GM23338 (cell line): ENCODE data around the gene ADAMTS13. TPM values are rescaled to one million over a fixed set of nuclear protein-coding genes. Genes with fewer than 3 reads are reported as not detected.

Experiments
- ATAC-seq: fragments of 200-7000 bp; cut with Tn5 transposase; 3 replicates; pipeline ENCODE4 v1.9.1; 2020
- DNase-seq: peaks from one replicate; pipeline ENCODE4 v3.0.0-alpha.2; 2015; ENCODE audit warnings: low spot score
- H2AFZ ChIP-seq: fragments of 200-600 bp; sonication (generic); 2 replicates; pipeline ENCODE4 v1.8.0; 2016; ENCODE audit warnings: antibody characterized with exemption, mild to moderate bottlenecking, moderate library complexity
- H3F3A ChIP-seq: fragments of 200-600 bp; sonication (generic); replicated peaks from 2 replicates; pipeline ENCODE4 v1.8.0; 2017; ENCODE audit warnings: antibody characterized with exemption, mixed run types, low read depth
- H3K27ac ChIP-seq: fragments of 200-600 bp; sonication (generic); 2 replicates; pipeline ENCODE4 v1.6.1; 2016; ENCODE audit warnings: low read depth
- H3K27me3 ChIP-seq: fragments of 200-600 bp; sonication (generic); 2 replicates; pipeline ENCODE4 v1.8.0; 2016; ENCODE audit warnings: mild to moderate bottlenecking, mixed run types, moderate library complexity; ENCODE audit not compliant: insufficient read depth
- H3K36me3 ChIP-seq: fragments of 200-600 bp; sonication (generic); 2 replicates; pipeline ENCODE4 v1.8.0; 2016; ENCODE audit warnings: mild to moderate bottlenecking; ENCODE audit not compliant: insufficient read depth
- H3K4me1 ChIP-seq: fragments of 200-600 bp; sonication (generic); 2 replicates; pipeline ENCODE4 v1.8.0; 2016; ENCODE audit warnings: mild to moderate bottlenecking, moderate library complexity; ENCODE audit not compliant: insufficient read depth
- H3K4me2 ChIP-seq: fragments of 200-600 bp; sonication (generic); 2 replicates; pipeline ENCODE4 v1.7.1; 2017; ENCODE audit warnings: mixed run types
- H3K4me3 ChIP-seq: fragments of 200-600 bp; sonication (generic); 2 replicates; pipeline ENCODE4 v1.6.1; 2016; ENCODE audit warnings: mixed run types
- H3K79me2 ChIP-seq: fragments of 200-600 bp; sonication (generic); replicated peaks from 2 replicates; pipeline ENCODE4 v1.8.0; 2017; ENCODE audit warnings: mild to moderate bottlenecking; ENCODE audit not compliant: insufficient read depth
- H3K9me2 ChIP-seq: fragments of 200-600 bp; sonication (generic); 2 replicates; pipeline ENCODE4 v1.8.0; 2017; ENCODE audit not compliant: insufficient read depth
- H4K20me1 ChIP-seq: fragments of 200-600 bp; sonication (generic); replicated peaks from 2 replicates; pipeline ENCODE4 v1.8.0; 2017; ENCODE audit warnings: mild to moderate bottlenecking; ENCODE audit not compliant: insufficient read depth
- H3K27ac Mint-ChIP-seq: 2 replicates; pipeline ENCODE4 v1.8.0; 2020; ENCODE audit warnings: inconsistent platforms, mild to moderate bottlenecking, moderate library complexity, mixed read lengths
- H3K27me3 Mint-ChIP-seq: 3 replicates; pipeline ENCODE4 v1.8.0; 2022; ENCODE audit warnings: low read depth, mild to moderate bottlenecking, moderate library complexity, mixed read lengths, inconsistent platforms; ENCODE audit not compliant: insufficient read depth, poor library complexity
- H3K36me3 Mint-ChIP-seq: 3 replicates; pipeline ENCODE4 v1.8.0; 2021; ENCODE audit warnings: low read depth, mild to moderate bottlenecking, inconsistent platforms, moderate library complexity, mixed read lengths
- H3K4me1 Mint-ChIP-seq: 3 replicates; pipeline ENCODE4 v1.8.0; 2020; ENCODE audit warnings: mild to moderate bottlenecking, inconsistent platforms, mixed read lengths
- H3K4me3 Mint-ChIP-seq: 3 replicates; pipeline ENCODE4 v1.8.0; 2021; ENCODE audit warnings: moderate library complexity, mild to moderate bottlenecking, inconsistent platforms, mixed read lengths
- H3K9me3 Mint-ChIP-seq: 3 replicates; pipeline ENCODE4 v1.8.0; 2020; ENCODE audit warnings: moderate library complexity, mild to moderate bottlenecking, inconsistent platforms, mixed read lengths
- CREB1 ChIP-seq: fragments of 250-450 bp; sonication (Bioruptor Pico); IDR thresholded peaks from 2 replicates; pipeline ENCODE4 v1.5.0; 2020; ENCODE audit warnings: low read depth, mild to moderate bottlenecking, moderate library complexity
- CTCF ChIP-seq, 2 experiments: fragments of 200-600 bp in 1 of 2; sonication (generic) in 1 of 2; conservative IDR thresholded peaks; 2 replicates each; pipeline versions ENCODE4 v1.5.1 to v1.6.1; 2016 to 2017; ENCODE audit warnings: antibody characterized with exemption in 2 of 2, low read depth in 2 of 2, mild to moderate bottlenecking in 2 of 2, moderate library complexity in 1 of 2
- ETS1 ChIP-seq: IDR thresholded peaks from 2 replicates; pipeline ENCODE4 v1.6.1; 2016; ENCODE audit warnings: antibody characterized with exemption
- EZH2 ChIP-seq: fragments of 200-600 bp; sonication (generic); IDR thresholded peaks from one replicate; pipeline ENCODE4 v1.8.0; 2017; ENCODE audit warnings: antibody characterized with exemption, mild to moderate bottlenecking, low read depth; ENCODE audit not compliant: unreplicated experiment
- EZH2phosphoT487 ChIP-seq: fragments of 200-600 bp; sonication (generic); IDR thresholded peaks from one replicate; pipeline ENCODE4 v1.8.1; 2018; ENCODE audit warnings: antibody characterized with exemption; ENCODE audit not compliant: unreplicated experiment
- JUNB ChIP-seq: IDR thresholded peaks from one replicate; pipeline ENCODE4 v1.6.1; 2016; ENCODE audit warnings: antibody characterized with exemption; ENCODE audit not compliant: unreplicated experiment
- NANOG ChIP-seq: IDR thresholded peaks from 2 replicates; pipeline ENCODE4 v1.6.1; 2016; ENCODE audit warnings: antibody characterized with exemption, borderline replicate concordance
- POLR2AphosphoS5 ChIP-seq: IDR thresholded peaks from 2 replicates; pipeline ENCODE4 v1.6.1; 2016; ENCODE audit warnings: antibody characterized with exemption, low read depth
- REST ChIP-seq: IDR thresholded peaks from one replicate; pipeline ENCODE4 v1.6.1; 2018; ENCODE audit warnings: antibody characterized with exemption; ENCODE audit not compliant: unreplicated experiment
- STAT1 ChIP-seq: IDR thresholded peaks from one replicate; pipeline ENCODE4 v1.6.1; 2016; ENCODE audit warnings: antibody characterized with exemption; ENCODE audit not compliant: unreplicated experiment
- ZNF114 ChIP-seq: fragments of 250-450 bp; sonication (Bioruptor Pico); IDR thresholded peaks from 2 replicates; pipeline ENCODE4 v1.5.0; 2020; ENCODE audit warnings: mild to moderate bottlenecking, moderate library complexity
- ZNF331 ChIP-seq: fragments of 250-450 bp; sonication (Bioruptor Pico); IDR thresholded peaks from 2 replicates; pipeline ENCODE4 v1.5.0; 2020; ENCODE audit warnings: low read depth, mild to moderate bottlenecking, moderate library complexity
- ZNF462 ChIP-seq: fragments of 250-450 bp; sonication (Bioruptor Pico); IDR thresholded peaks from 2 replicates; pipeline ENCODE4 v1.5.0; 2020; ENCODE audit warnings: mild to moderate bottlenecking, moderate library complexity
- polyA plus RNA-seq: library from polyadenylated mRNA; unstranded; fragments of >200 nt; fragmentation: Nextera tagmentation; extraction: Ambion mirVana; gene quantifications from 2 replicates; pipeline ENCODE4 v1.2.1, GENCODE V29; 2016
- total RNA-seq: library from RNA; depleted of rRNA; stranded (reverse); fragments of >200 nt; shearing (Covaris generic); gene quantifications from 2 replicates; pipeline ENCODE4 v1.2.3, GENCODE V29; 2014

The ADAMTS13 gene
- total and polyA plus RNA-seq, 2 experiments from 2014 or later: 6.0 TPM

- TF ChIP-seq EZH2 (no peak), ZNF331 (CRISPR knock-in tag) (no peak), ZNF462 (CRISPR knock-in tag) (no peak), JUNB (no peak), CTCF (conservative IDR thresholded peaks at IDR 0.05; ENCODE audit: low read depth in 2 of 2) (no peak), POLR2AphosphoS5 (no peak), NANOG (no peak), EZH2phosphoT487 (no peak), ZNF114 (CRISPR knock-in tag) (no peak), REST (no peak), STAT1 (no peak), CREB1 (CRISPR knock-in tag) (no peak), ETS1 (no peak)
- peaks cover 3% of the 10 kb centered on the region; the same call in 1 of the 3 replicates for H3K36me3 Mint-ChIP-seq
- Histone ChIP-seq H3K4me3 (no peak overlapping the region), H2AFZ (0 out of 2 replicates have a peak overlapping the region, but pooled peaks have one; percentile 38), H3K27me3 (no peaks in the 10 kb centered on the region), H3K36me3 (no peaks in the 10 kb centered on the region), H3K4me1 (peaks cover 15% of the 10 kb centered on the region), H4K20me1 (no peaks in the 10 kb centered on the region), H3K4me2 (no peak overlapping the region), H3F3A (no peaks in the 10 kb centered on the region), H3K9me2 (no peaks in the 10 kb centered on the region), H3K79me2 (no peaks in the 10 kb centered on the region), H3K27ac (no peak overlapping the region)
- DNase-seq: no peak
- no peak overlapping the region for H3K4me3 Mint-ChIP-seq
- peaks cover 18% of the 10 kb centered on the region for H3K4me1 Mint-ChIP-seq
- H3K9me3 Mint-ChIP-seq: peaks cover 25% of the 10 kb centered on the region
- H3K27ac Mint-ChIP-seq: no peak overlapping the region
- no peak for ATAC-seq
- peaks cover 8% of the 10 kb centered on the region for H3K27me3 Mint-ChIP-seq
Observed at GRCh38 chr9:133505901-133506652, 83.9 kb downstream of the ADAMTS13 start.
